Duodenal mucosa (tissue), 2 donors: ENCODE measurements around the gene CUEDC1.

ENCODE experiments used
- H3K27ac ChIP-seq: one replicate; pipeline ENCODE4 v1.7.0; 2013; ENCODE audit warnings: low read depth, low read length
- H3K27me3 ChIP-seq, 2 donors: one replicate each; pipeline ENCODE4 v1.7.0; 2013; ENCODE audit warnings: low read length in 2 of 2, control low read depth in 1 of 2; ENCODE audit not compliant: insufficient read depth in 2 of 2, control insufficient read depth in 1 of 2
- H3K36me3 ChIP-seq, 2 donors: one replicate each; pipeline ENCODE4 v1.7.0; 2013; ENCODE audit warnings: low read length in 2 of 2, control low read depth in 1 of 2; ENCODE audit not compliant: insufficient read depth in 2 of 2, control insufficient read depth in 1 of 2
- H3K4me1 ChIP-seq, 2 donors: one replicate each; pipeline ENCODE4 v1.7.0; 2013; ENCODE audit warnings: low read length in 2 of 2, control low read depth in 1 of 2; ENCODE audit not compliant: insufficient read depth in 2 of 2, control insufficient read depth in 1 of 2
- H3K4me3 ChIP-seq, 2 donors: one replicate each; pipeline ENCODE4 v1.7.0; 2013; ENCODE audit warnings: low read length in 2 of 2, low read depth in 1 of 2
- H3K9ac ChIP-seq, 2 donors: one replicate each; pipeline ENCODE4 v1.7.0; 2013; ENCODE audit warnings: low read length in 2 of 2, low read depth in 1 of 2
- H3K9me3 ChIP-seq, 2 donors: one replicate each; pipeline ENCODE4 v1.7.0; 2013; ENCODE audit warnings: low read length in 2 of 2, control low read depth in 1 of 2; ENCODE audit not compliant: control insufficient read depth in 1 of 2

CUEDC1 gene

DNA sequence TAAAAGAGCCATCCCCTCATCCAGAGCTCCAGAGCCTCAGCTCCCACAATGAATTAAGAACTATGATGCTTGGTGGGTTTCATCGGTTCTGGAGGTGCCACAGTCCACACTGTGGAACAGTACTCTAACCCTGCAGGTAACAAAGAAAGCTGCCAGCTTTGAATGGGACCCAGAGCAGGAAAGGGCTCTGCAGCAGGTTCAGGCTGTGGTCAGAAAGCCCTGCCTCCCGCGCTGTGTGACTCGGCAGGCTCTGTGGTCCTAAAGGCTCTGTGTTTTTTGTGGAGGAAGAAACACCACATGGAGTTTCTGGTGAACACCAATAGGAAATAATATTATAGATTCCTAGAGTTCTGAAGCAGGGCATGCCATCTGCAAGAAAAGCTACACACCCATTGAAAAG lies 137.9 kb downstream of the CUEDC1 start:
- Histone ChIP-seq H3K4me1 (no peaks in the 10 kb centered on the region), H3K36me3 (no peaks in the 10 kb centered on the region), H3K27me3 (peaks cover 0 to 3% of the 10 kb centered on the region in 2 donors), H3K9me3 (no peaks in the 10 kb centered on the region), H3K9ac (no peak overlapping the region), H3K4me3 (no peak overlapping the region), H3K27ac (no peak overlapping the region)

DNA sequence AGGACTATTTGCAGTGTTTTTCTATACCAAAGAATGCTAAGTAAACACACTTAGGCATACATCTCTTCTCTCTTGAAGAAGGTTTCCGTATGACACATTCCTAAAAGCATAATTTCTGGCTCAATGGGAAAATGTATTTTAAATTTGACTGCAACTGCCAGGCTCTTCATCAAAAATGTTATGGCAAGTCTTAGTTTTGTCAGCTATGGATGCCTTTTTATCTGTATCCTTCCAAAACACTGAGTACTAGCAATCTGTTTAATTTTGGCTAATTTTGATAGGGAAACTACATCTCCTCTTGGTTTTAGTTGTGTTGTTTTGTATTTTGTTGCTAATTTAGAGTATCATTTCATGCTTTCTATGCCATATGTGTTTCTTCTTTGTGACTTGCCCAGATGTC lies 140.8 kb downstream of the CUEDC1 start:
- H3K9me3 ChIP-seq, result no peaks in the 10 kb centered on the region
- H3K36me3 ChIP-seq, result no peaks in the 10 kb centered on the region
- H3K27ac ChIP-seq, result no peak overlapping the region
- no peak overlapping the region for H3K4me3 ChIP-seq
- H3K4me1 ChIP-seq, result peaks cover 0 to 9% of the 10 kb centered on the region in 2 donors
- no peak overlapping the region for H3K9ac ChIP-seq
- H3K27me3 ChIP-seq, result peaks cover 9 to 16% of the 10 kb centered on the region in 2 donors

DNA sequence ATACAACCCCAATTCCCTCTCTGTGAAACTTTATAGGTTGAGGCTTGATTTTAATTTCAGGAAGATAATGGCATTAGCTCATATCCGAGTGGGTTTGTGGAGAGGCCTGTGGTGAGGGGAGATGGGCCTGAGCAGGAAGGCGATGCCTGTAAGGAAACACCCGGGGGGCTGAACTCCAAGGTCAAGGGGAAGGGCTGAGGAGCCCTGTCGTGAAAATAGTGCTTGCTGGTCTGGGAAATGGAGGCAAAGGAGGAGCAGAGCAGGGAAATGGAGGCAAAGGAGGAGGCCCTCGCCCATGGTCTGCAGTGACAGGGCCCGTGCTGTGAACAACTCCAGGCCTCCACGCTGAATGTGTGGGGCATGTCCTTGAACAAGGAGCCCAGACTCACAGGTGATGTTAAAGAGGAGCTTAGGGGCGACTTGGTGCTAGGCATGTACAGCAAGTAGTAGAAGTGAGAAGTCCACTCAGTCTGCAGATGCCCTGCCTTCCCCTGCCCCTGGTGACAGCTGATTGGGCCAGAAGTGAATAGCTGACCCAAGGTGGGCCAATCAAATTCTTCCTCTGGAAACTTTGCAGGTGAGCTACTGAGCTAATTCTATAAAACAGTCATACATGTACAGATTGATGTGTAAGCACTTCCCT lies 143.5 kb downstream of the CUEDC1 start:
- Histone ChIP-seq H3K27ac (no peak overlapping the region), H3K4me3 (no peak overlapping the region), H3K27me3 (peaks cover 9 to 19% of the 10 kb centered on the region in 2 donors), H3K9ac (no peak overlapping the region), H3K36me3 (no peaks in the 10 kb centered on the region), H3K9me3 (no peaks in the 10 kb centered on the region), H3K4me1 (peaks cover 0 to 9% of the 10 kb centered on the region in 2 donors)
